ENCODE data around the gene CHST10. TPM values are rescaled to one million over a fixed set of nuclear protein-coding genes. Genes with fewer than 3 reads are reported as not detected.
"Not testable (repeated sequence)": the region's sequence is repeated elsewhere in the genome, so short reads cannot be mapped to it uniquely, and the experiment has no call there.

CHST10 gene, protein sequence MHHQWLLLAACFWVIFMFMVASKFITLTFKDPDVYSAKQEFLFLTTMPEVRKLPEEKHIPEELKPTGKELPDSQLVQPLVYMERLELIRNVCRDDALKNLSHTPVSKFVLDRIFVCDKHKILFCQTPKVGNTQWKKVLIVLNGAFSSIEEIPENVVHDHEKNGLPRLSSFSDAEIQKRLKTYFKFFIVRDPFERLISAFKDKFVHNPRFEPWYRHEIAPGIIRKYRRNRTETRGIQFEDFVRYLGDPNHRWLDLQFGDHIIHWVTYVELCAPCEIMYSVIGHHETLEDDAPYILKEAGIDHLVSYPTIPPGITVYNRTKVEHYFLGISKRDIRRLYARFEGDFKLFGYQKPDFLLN
- total RNA-seq (2014; rRNA removed; shearing (Covaris generic)) = 24.2 and 42.6 TPM in 2 replicates

DNA sequence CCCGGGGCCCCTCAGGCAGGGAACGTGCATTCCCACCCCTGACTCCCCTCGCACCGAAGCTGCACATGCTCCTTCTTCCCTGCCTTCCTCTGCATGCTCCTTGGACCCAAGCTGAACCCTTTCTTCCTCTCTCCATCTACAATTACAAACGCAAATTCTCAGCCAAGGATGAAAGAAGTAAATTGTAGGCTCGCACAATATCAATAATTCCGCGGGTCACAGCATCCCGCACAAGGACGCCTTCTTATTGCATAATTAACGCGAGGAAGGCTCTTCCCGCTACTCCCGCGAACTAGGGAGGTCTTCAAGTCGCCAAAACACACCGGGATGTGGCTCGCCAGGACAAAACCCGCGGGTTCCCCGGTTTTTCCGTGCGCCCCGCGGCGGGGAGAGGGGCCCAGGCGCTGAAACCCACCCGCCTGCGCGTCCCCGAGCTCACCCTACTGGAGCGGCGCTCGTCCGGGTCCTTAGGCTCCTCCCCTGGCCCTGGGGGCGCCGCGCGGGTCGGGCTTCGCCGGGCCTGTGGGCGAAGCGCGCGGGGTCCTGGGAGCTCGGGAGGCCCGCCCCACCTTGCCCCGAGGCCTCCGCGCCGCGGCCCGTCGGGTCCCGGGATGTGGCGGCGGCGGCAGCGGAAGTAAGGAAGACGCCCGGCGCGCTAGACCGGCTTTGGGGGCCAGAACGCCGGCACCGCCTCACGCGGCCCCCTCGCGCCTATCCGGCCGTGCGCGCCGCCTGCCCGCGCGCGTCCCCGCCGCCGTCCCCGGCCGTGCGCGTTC lies at the start of gene CHST10:
Gene CHST10 (minus strand): TSS at position 734 of the 776 bp plus-strand sequence. CDS start 10,993 bp downstream, outside the sequence.
- peak; percentile 28 for DNase-seq (ENCODE audit: low spot score)

DNA sequence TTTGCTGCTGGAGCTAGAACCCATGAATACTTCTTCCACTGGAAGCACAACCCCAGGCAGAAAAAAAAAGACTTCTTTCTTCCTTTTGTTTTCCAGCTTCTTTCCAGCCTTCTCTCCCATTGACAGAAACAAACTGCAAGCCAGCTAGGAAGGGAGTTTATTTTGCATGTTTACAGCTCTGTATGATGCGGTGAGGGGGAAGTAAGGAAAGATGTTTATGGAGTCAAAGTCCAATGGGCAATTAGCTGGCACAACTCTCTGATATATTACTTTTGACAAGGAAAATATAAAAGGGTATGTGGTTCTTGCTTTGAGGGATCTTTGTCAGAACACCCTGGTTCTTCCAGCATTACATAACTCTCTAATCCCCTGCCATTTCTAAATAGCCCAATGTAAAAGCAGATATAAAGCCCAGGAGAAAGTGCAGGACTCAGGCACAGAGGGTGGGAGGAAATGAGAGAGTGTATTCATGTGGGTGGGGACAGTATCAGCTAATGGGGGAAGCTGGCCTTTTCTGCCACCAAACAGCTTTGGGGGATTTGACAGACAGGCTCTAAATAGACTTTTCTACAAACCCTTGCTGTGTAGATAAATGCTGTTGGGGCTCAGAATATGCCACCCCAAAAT lies 43.5 kb upstream of the CHST10 start:
- no peak for DNase-seq (ENCODE audit: low spot score)

- DNase-seq (ENCODE audit: low spot score) = not testable (repeated sequence)
Observed at GRCh38 chr2:100456357-100456756, 38.9 kb upstream of the CHST10 start.

DNA sequence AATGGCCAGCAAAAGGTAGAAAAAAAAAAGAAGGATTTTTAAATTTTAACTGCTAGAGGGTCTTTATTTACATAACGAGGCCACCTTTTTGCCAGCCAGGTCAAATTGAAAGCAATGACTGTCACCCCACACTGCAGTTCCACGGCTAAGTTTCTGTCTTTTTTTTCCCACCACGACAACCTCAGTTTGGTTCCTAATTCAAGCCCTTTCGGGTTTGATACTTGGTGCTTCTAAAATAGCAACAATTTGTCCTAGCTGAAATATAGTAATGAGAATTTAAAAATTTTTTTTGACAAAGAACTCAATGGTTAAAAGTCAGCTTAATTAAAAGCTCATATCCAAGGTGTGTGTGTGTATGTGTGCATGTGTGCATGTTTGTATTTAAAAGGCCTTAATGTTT lies 36.4 kb upstream of the CHST10 start:
- no peak for DNase-seq (ENCODE audit: low spot score)

DNA sequence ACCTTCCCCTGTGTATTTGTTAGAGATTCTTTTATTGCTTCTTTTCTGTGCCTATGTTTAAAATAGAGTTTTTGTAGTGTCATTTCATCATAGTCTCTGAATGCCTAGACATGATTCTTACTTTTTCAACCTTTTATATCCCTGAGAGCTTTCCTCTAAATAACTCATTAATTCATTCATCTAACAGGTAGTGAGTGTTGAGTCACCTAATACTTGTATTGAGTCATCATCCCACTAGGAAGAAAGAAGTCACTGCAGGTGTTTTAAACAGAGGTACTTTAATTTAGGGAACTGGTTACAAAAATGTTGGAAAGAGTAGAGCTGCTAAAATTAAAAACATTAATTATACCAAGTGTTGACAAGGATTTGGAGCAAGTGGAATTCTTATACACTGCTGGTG lies 34.3 kb upstream of the CHST10 start:
- no peak for DNase-seq (ENCODE audit: low spot score)

GRCh38 chr2:100451092-100451491 lies 33.6 kb upstream of the CHST10 start:
- DNase-seq (ENCODE audit: low spot score) = no peak

- no peak for DNase-seq (ENCODE audit: low spot score)
Observed at GRCh38 chr2:100446696-100447095, 29.2 kb upstream of the CHST10 start.

DNA sequence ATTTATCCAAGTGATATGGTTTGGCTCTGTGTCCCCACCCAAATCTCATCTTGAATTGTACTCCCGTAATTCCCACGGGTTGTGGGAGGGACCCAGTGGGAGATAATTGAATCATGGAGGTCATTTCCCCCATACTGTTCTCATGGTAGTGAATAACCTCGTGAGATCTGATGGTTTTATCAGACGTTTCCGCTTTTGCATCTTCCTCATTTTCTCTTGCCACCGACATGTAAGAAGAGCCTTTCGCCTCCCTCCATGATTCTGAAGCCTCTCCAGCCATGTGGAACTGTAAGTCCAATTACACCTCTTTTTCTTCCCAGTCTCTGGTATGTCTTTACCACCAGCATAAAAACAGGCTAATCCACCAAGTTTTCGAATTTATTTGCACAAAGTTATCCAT lies 20.3 kb upstream of the CHST10 start:
- DNase-seq (ENCODE audit: low spot score) = no peak

DNA sequence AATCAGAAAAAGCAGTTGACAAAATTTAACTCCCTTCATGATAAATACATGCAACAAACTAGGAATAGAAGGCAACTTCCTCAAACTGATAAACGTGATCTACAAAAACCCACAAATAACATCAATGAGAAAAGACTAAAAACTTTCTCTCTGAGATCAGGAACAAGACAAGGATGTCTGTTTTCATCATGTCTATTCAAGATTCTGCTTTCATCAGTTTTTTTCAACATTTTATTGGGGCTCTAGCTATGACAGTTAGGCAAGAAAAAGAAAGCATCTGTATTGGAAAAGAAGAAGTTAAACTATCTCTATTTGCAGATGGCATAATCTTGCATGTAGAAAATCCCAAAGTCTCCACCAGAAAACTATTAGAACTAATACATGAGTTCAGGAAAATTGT lies 12.3 kb upstream of the CHST10 start:
- DNase-seq (ENCODE audit: low spot score) = no peak

- peak; percentile 46 for DNase-seq (ENCODE audit: low spot score)
Observed at GRCh38 chr2:100427627-100428258, 10.3 kb upstream of the CHST10 start.

GRCh38 chr2:100427111-100427510 lies 9.6 kb upstream of the CHST10 start:
- no peak for DNase-seq (ENCODE audit: low spot score)

DNA sequence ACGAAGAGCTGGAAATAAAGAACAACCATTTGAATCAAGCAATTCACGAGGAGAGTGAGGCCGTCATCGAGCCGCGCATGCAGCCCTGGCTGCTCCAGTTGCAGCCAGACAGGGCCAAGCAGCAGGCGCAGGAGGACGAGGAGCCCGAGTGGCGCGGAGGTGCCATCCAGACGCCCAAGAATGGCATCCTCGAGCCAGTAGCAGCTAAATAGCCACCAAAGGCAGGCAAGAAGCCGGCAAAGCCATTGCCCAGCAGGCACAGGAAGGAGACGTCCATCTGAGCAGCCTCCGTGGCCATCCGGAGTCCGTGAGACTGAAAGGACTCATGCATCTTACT lies 8.9 kb upstream of the CHST10 start:
- no peak for DNase-seq (ENCODE audit: low spot score)

- DNase-seq (ENCODE audit: low spot score) = no peak
Observed at GRCh38 chr2:100425573-100426383, 8.3 kb upstream of the CHST10 start.

DNA sequence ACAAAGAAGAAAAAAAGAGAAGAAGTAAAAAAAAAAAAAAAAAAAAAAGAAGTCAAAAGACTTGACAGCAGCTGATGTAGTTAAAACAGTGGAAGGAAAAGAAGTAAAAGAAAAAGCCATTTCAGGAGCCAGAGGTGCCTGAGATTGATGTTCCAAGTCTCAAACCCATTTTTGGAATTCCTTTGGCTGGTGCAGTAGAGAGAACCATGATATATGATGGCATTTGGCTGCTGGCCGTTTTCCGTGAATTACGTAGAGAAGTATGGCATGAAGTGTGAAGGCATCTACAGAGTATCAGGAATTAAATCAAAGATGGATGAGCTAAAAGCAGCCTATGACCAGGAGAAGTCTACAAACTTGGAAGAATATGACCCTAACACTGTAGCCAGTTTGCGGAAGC lies 7.6 kb upstream of the CHST10 start:
- DNase-seq (ENCODE audit: low spot score) = no peak

GRCh38 chr2:100424277-100424875 lies 6.9 kb upstream of the CHST10 start:
- no peak for DNase-seq (ENCODE audit: low spot score)

DNA sequence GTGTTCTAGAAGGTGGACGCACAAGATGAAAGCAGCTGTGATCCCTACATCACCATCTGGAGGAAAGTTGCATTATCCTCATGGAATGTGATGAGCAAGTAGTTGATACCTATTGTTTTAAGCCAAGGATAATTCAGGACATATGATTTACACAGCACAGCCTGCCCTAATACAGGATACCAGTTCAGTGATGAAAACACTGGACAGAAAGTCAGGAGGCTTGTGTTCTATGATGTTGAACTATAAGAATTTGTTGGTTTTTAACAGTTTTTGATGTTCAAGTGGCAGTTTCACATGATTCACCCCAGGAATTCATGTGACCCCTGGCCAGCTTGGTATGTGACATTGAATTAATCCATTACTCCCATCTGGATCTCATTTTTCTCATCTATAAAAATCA lies 6.2 kb upstream of the CHST10 start:
- DNase-seq (ENCODE audit: low spot score) = no peak

DNA sequence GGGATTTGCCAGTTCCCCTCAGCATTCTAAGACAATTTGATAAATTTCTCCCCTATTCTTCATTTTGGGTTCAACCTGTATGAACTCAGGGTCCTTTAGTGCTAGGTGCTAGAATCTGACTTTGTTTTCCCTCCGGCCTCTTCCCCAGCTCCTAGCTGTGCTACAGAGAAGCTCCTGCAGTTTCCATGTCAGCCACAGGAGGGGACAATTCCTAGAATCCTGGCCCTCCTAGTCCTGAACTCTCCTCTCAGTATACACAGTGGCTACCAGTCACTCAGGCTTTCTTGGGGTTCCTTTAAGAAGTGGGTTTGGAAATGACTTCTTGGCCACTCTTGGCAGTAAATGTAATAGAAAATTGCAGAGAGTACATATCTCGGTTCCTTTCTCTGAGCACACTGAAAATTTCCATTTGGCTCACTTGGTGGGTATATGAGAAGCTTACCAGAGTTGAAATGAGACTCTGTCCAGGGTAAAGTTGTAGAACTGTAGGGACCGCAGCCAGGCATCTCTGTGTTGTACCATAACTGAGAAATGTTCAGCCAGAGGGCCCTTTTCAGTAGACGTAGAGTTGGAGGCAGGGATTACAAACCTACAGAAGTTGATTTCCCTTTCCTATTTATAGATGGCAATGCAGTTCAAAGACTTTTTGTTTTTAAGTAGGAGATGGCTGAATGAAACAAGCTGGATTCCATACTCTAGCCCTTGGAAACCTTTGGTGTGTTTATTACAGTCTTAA lies 5.0 kb upstream of the CHST10 start:
- DNase-seq (ENCODE audit: low spot score) = peak; percentile 37

GRCh38 chr2:100419915-100420314 lies 2.4 kb upstream of the CHST10 start:
- no peak for DNase-seq (ENCODE audit: low spot score)

GRCh38 chr2:100418406-100418962 lies 1.0 kb upstream of the CHST10 start:
- no peak for DNase-seq (ENCODE audit: low spot score)

- no peak for DNase-seq (ENCODE audit: low spot score)
Observed at GRCh38 chr2:100417711-100418124, 250 bp upstream of the CHST10 start.

Data from A172 (cell line).